Activated CD8-positive, alpha-beta memory T cell treated with anti-CD3 and anti-CD28 coated beads for 24 hours (primary cell): Measurements from ENCODE around the gene ELL3.
"Not testable (repeated sequence)": the region's sequence is repeated elsewhere in the genome, so short reads cannot be mapped to it uniquely, and the experiment has no call there.

Source experiments
- DNase-seq: peaks from one replicate; pipeline ENCODE4 v3.0.0-alpha.2; 2020

ELL3 gene

DNA sequence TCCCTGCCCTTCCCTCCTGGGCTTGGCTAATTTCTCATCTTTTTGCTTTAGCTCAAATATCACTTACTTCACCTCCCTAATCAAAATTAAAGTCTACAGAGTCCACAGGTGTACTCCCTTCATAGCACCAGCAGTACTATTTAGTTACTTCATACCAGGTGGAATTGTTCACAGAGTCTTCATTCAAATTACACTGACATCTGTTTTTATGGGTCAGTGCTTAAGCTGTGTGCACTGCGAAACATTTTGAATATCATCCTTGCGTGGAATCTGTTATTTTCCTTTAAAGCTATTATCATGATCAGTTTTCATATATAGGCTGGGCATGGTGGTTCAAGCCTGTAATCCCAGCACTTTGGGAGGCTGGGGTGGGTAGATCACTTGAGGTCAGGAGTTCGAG is 12.6 kb upstream of the ELL3 start:
- DNase-seq: no peak

DNA sequence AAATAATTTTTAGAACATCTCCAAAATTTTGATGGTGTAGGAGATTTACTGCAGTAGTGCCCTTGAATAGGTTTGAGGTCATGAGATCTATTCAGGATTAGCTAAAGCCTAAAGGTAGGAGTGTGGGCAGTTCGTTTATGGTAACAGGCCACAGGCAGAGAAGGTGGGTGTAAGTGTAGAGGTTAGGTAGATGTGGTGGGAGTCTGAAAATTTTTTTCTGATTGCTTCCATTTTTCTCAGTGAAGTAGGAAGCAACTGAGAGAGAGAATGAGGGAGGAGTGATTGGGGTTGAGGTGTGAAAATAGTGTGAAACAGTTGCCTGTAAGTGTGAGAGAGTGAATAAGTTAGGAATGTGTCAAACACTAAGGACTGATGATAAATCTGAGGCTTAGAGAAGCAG is 2.2 kb upstream of the ELL3 start:
- DNase-seq: no peak

DNA sequence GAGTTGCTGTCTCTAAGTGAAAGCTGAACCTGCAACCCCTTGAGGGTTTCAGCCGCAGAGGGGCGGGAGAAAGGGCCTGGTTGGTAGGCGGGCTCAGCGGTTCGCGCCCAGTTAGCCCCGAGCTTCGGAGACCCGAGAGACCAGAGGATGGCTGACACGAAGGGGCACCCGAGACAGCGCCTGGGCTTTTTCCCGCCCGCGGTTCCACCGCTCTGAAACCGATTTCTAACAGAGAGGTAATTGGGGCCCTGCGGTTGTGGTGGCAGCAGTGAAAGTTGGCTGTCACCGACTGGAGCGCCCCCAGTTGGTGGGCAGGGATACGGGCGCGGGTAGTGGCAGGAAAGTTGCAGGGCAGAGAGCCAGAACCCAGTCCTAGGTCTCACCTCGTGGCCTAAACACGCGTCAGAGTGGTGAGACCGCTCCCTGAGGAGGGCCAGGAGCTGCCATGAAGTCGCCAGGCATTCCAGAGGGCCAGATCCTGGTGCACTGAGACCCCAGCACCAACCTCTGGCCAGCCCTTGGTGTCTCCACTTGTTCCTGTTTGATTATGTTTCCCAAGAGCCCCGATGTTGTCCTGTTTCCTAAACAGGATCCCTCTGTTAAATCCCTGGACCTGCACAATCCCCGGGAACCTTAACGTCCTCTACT is 625 bp upstream of the ELL3 start:
- peak; percentile 93 for DNase-seq

DNA sequence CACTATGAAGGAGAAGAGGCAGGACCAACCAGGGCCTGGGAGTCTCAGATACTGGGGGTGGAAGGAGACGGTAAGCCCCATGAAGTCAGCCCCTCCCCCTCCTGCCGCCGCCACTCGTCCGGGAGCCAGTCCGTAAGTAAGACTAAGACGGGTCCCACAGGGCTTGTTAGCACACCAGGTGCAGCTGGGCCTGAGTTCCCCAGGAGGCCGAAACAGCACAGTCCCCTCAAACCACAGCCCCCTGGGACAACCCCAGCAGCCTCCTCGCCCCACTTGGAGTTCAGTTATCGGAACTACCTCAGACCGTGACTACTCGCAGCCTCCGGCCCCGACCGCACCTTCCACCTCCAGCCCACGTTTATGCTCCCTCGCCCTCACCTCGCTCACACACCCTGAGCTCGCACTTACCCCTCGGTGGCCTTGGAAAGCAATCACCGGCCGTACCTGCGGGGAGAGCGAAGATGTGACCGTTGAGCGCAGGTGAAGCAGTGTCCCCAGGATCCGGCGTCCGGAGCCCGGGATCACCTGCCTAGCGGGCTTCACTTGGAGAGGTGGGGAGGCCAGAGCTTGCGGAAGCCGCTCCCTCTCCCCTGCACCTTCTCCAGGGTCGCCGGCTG is 557 bp downstream of the ELL3 start:
- DNase-seq: peak; percentile 69

DNA sequence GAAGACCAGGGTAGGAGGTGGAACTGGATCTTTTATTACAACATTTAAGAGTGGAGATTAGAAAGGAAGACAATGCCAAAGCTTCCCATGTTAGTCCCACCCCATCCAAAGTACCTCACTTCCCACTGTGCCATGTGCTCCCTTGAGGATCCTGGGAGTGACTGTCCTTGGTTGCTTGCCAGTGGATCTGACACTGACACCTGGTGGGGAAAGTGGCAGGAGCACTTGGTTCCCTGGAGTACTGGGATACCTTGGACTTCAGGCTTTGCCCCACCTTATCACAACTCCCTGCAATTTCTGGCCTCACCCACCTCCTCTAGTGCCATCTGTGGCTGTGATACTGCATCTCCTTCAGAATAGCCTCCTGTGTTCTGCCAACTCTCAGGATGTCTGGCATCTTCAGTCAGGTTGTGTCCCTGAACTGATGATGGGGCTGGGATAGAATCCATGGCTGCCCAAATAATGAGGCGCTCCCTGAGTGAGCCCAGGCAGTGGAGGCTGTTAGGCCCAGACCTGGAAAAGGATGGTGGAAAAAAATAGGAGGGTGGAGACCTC is 1.3 kb downstream of the ELL3 start:
- peak; percentile 59 for DNase-seq

DNA sequence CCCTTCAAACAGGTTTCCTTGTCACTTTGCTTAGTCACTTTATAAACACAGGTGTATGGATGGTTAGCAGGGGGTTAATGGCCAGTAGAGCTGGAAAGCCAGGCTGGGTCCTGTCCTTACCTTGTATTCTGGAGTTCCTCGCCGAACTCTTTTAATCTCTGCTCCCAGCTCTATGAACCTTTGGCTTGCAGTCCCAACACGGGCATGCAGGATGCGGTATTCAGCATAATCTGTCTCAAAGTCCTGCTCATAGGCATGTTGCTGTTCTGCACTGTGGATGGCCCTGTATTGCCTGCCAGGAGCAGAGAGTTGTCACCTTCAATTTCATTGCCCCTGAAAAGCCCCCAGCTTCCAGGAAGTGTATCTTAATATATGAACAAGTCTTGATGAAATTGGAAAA is 2.7 kb downstream of the ELL3 start:
- peak; percentile 56 for DNase-seq

DNA sequence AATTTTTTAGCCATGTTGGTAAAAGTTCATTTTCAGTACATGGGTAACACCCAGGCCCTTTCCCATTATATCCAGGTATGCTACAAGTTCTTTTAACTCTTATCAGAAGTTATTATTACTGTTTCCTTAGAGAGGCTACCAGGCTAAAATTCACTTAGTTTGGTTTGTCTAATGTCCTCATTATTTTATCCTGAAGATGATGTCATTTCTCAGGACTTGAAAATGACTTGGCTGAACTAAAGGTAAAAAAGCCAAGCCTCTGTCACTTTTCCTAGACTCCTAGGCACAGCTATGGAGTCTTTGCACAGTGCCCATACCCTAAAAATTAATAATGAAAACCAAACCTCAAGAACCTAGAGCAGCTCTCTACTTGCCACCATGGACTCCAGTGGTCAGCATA is 4.1 kb downstream of the ELL3 start:
- no peak for DNase-seq

DNA sequence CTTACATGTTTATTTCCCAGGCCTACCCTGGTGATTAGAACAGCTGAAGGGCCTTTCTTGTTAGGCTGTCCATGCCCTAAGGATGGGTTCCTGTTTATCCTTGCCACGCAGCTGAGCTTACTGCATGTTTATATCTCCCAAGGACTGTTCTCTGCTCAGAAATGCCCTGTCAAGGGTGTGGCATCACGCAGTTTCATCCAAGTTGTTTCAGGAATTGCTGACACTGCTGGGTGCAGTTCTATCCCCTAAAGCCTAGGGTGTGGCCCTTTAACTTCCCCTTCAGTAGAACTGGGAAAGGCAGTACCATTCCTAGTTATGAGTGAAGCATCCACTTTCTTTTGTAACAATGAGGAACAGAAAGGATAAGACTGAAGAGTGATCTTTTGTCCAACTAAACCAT is 5.0 kb downstream of the ELL3 start:
- DNase-seq: peak; percentile 47

DNA sequence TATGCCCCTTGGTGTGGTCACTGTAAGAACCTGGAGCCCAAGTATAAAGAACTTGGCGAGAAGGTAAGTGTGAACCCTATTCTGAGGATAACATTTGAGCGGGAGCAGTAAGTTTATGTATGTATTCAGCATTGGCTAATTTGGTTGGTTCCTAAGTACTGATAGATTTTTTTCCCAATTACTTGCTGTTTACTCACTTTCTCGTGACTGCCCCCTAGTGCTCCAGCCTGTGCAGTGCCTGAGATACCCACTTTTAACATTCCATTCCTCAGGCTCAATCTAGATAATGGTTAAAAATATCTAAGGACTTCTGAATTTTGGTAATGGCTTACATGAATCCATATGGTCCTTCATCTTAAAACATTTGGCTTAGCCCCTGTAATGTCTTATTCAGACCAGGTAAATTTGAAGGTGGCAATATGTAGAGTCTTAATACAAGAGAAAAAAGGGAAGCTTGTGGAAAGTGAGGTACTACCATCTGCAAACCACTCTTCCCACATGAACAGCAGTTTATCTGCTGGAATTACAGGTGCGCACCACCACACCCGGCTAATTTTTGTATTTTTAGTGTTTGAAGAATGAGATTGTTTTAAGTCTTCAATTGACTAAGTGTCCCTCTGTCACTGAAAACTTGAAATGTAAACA is 7.1 kb downstream of the ELL3 start:
- peak; percentile 73 for DNase-seq

DNA sequence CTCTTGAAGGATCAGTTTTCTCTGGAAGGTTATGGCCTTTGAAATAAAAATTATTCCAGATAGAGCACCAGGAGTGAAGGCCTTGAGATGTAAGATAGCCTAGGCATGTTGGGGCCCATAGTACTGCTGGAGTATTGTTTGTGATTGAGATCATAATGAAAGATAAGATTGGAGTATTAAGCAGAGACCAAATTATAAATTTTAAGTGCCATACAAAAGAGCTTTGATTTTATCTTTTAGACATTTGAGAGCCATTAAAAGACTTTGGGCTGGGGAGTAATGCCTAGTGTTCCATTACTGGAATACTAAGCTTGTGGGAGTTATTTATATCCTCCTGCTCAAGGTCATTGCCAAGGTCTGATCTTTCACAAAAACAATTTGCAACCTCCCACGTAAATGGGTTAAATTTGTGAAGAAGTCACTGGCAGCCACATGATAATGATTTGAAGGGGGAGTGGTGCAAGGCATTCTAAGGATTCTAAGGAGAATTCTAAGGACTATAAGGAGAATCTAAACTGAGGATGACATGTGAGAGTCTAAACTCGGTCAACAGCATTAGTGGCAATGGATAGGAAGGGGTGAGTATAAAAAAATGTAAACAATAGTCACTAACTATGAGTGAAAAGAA is 12.8 kb downstream of the ELL3 start:
- no peak for DNase-seq

DNA sequence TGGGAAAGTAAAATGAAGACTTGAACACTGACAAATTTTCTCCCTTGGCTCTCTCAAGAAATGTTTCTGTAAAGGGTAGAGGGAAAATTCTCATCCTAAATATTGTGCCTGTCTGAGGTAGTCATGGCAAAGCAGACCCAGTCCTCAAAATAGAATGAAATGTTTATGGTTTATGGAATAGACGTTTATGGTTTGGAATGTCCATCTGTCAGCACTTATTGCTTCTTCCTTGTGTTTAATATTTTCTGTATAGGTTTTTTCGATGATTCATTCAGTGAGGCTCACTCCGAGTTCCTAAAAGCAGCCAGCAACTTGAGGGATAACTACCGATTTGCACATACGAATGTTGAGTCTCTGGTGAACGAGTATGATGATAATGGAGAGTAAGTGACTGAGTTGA is 13.9 kb downstream of the ELL3 start:
- no peak for DNase-seq

DNA sequence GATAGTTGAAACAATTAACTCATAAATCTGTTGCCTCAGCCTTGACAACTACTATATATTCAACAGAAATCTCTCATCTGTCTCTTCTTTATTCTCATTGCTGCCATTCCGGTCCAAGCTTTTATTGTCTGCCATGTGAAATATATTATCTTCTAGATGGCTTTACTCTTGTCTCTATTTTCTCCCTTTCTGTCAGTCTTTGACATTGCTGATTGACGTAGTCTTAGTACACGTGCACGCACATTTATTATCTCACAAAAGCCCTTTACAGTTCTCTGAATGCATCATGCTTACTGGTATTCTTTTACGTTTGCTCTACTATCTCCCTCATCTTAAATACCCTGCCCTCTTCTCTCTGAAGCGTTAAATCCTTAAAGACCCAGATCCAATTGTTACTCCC is 24.9 kb downstream of the ELL3 start:
- no peak for DNase-seq

DNA sequence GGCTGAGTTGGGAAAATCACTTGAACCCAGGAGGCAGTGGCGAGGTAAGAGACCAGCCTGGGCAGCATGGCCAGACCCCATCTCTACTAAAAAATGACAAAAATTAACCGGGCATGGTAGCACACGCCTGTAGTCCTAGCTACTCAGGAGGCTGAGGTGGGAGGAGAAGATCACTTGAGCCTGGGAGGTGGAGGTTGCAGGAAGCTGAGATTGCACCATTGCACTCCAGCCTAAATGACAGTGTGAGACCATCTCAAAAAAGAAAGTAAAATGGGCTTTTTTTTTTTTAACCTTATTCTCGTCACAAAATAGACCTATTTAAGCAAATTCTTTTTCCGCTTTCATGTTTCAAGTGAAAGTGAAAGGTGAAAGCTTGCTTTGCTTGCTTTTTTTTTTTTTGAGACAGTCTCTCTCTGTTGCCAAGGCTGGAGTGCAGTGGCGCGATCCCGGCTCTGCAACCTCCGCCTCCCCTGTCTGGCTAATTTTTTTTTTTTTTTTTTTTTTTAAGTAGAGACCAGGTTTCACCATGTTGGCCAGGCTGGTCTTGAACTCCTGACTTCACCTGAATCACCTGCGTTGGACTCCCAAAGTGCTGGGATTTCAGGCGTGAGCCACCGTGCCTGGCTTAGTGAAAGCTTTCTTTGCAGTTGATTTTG is 26.9 kb downstream of the ELL3 start:
- DNase-seq: peak; percentile 62

DNA sequence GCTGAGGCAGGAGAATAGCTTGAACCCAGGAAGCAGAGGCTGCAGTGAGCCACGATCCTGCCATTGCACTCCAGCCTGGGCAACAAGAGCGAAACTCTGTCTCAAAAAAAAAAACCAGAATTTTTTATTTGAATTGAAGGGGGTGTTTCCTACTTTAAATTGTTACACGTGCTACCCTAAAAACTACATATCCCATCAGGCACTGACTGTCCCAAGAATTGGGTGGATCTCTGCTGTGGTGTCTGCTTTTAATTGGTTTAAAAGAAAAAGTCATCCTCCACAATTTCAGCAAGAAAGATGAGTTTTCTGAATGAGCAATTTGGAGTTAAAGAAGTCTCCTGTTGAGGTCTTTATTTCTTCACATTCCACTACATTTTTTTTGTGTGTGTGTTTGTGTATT is 28.4 kb downstream of the ELL3 start:
- DNase-seq: no peak

DNA sequence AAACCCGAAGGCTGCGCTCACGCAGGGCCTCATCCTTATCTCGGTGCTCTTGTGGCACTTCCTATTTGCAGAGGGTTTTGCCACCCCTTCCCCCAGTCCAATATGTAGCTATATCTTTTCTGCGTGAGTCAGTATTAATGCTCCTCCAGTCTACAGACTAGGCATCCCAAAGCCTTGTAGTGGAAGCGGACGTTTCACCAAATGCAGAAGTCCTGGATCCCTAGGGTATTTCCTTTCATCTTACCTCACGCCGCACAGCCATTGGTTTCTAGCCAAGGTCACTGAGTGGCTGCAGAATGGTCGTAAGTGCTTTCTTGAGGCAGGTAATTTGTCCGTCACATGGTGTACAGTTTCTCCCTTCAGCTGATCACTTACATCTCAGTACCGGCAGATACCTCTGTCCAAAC is 29.9 kb downstream of the ELL3 start:
- DNase-seq: not testable (repeated sequence)

DNA sequence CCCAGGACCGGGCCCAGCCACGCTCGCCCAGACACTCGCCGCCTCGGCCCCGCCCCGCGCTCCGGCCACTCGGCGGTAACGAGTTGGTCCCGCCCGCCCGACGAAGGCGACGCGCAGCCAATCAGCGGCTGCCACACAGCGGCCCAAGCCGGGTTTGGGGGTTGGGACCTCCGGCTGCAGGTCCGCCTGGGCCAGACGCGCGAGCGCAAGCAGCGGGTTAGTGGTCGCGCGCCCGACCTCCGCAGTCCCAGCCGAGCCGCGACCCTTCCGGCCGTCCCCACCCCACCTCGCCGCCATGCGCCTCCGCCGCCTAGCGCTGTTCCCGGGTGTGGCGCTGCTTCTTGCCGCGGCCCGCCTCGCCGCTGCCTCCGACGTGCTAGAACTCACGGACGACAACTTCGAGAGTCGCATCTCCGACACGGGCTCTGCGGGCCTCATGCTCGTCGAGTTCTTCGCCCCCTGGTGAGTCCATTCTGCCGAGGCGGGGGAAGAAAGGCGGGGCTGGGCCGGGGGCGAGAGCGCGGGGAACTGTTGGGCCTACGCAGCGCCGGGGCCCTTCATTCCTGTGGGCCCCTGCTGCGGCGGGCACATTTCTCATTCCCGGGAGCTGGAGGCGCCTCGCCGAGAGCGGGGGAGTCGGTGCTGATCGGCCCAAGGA is 30.4 kb downstream of the ELL3 start, which contains the start of gene PDIA3:
Gene PDIA3 (plus strand): TSS at position 194 of the 658 bp plus-strand sequence. CDS start 102 bp downstream, at position 296.
- peak; percentile 95 for DNase-seq

DNA sequence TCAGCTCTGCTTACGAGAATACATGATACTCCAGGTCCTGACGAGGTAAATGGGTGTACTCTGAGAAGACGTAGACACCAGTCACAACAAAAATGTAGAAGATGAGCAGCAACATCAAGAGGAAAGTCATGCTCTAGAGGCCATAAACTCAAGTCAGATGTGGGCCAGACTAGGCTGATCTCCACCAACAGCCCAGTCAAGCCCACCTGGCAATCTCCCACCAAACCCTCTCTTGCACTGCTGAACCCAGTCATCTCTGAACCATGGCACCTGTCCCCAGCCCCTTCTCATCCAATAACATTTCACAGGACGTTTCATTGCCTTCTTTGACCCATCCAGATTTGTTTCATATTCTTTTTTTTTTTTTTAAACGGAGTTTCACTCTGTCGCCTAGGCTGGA is 41.4 kb downstream of the ELL3 start:
- DNase-seq: no peak

DNA sequence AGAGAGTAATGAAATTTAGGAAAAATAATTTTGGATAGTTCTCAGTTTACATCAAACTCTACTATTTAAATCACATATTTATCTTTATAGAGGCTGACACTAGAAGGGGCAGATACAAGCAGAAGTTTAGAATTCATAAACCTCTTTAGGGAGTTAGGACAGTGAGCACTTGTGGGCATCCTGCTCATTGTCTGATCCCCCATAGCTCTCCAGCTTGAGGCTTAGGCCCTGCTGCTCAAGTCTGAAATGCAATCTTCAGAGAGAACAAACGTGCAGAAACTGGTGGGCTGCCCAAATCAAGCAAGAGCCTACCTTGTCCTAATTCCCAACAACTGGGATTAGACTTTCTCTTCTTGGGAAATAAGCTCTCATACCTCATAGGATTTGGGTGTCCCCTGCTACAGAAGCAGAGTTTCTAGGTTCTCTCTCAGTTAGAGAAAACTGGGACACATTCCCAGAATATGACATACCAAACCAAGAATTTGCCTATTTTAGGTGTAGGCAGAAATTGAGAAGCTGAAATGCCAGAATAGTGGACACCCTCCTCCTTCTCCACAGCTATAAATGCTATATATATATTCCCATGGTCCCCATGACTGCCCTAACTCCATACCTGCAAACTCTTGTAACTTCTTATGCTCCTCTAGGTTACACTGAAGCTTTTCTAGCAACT is 48.6 kb downstream of the ELL3 start:
- DNase-seq: not testable (repeated sequence)

DNA sequence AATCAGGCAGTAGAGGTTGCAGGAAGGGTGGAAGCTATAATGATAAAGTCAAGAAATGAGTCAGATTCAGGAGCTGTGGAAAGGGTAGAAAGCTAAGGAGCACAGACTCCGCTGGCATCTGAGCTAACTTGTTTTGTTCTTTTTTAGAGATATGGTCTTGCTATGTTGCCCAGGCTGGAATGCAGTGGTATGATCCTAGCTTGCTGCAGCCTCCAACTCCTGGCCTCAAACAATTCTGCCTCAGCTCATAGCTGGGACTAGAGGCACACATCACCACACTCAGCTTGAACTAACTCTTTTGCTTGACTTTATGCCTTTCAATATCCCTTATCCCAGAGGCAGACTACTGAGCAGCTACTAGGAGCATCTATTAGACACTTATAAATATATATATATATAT is 50.5 kb downstream of the ELL3 start:
- not testable (repeated sequence) for DNase-seq

DNA sequence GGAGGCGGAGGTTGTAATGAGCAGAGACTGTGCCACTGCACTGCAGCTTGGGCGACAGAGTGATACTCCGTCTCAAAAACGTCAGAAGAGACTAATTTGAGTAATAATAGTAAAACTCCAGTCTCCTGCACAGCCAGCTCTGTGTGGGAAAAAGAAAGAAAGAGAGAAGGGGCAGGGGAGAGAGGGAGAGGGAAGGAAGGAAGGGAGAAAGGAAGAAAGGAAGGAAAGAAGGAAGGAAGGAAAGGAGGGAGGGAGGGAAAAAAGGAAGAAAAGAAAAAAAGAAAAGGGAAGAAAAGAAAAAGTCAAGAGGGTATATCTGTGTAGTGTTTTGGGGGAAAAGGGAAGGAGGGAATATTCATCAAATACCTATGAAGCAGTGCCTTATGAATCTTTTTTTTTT is 53.6 kb downstream of the ELL3 start:
- DNase-seq: no peak
